ENCODE results near the gene AKAP6. TPM values are rescaled to one million over a fixed set of nuclear protein-coding genes. Genes with fewer than 3 reads are reported as not detected.

Gene AKAP6
- total RNA-seq, 1 donor from 2014 or later = 0.64 TPM

DNA sequence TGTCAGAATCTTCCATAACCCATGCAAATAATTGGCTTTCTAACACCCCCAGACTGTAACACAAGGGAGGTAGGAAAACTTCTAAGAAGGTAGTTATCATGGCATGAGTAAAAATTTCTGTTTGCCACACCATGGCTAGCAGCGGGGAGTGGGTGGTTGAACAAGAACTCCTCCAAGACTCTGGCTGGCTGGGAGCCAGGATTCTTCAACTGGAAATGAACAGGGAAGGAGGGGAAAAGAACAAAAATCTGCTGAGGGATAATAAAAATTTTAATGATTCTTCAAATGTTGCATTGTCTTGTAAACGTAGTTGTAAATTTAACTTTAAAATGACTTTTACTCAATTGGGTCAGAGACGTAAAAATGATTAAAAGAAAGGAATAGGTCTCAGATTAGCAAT is 78.9 kb downstream of the AKAP6 start:
- DNase-seq (ENCODE audit: low read depth in 2 of 2) = no peak

DNA sequence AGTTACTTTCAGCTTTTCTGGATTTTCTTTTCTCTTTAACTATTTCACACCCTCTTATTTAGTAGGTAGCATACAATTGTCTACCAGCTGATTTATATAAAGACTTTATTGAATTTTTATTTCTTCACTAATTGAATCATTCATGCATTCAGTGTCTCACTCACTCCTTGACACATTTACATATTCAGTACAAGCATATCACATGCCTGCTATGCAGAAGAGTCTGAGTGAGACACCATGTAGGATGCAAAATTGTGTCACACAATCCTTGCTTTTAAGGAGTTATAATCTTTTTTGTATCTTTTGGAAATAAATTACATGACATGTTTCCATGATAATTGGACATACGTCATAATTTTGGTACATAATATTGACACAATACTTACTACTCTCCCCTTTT is 83.0 kb downstream of the AKAP6 start:
- DNase-seq (ENCODE audit: low read depth in 2 of 2) = no peak

DNA sequence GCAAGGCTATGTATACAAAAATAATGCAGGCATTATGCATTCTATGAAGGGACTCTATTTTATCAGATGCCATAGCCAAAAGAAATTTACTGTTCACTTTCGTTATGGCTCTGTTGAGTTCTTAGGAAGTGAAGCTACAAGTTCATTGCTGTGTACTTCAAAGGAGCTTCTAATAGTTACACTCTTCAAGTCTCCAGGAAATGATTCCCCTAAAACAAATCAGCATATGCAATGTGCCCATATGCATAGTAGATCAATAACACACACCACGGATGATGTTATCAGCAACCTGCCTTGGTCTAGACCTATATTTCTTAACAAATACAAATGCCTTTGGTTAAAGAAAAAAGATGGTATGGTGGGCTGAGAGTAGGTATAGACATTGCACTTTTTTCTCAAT is 83.4 kb downstream of the AKAP6 start:
- DNase-seq (ENCODE audit: low read depth in 2 of 2) = no peak

DNA sequence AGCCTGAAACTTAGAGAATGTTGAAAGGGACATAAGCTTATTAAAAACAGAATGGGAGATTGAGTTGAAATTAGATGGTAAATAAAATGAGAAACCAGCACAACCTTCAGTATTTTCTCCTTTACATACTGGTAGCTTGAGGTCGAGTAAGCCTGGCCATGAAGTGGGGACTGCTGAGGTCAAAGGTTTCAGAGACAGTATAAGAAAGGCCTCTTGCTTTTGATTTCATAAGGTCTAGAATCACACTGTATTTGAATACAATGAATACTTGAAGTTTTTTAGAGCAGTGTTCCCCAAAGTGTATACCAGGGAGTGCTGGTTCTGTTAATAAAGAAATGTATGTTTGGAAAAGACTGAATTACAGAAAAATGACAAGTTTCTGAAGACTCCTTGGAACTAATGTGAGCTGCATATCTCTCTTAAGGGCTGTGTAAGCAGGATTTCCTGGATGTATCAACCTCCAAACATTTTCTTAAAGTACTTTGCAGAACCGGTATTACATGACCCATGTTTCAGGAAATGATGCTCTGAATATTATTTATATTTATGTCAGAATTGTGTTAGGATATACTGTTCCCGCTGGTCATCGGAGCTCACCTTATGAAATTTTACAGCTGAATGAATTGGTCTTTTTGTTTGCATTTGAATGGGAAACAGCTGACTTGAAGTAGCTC is 85.0 kb downstream of the AKAP6 start:
- DNase-seq (ENCODE audit: low read depth in 2 of 2) = peak in 1 of 2 donors; percentile 32

DNA sequence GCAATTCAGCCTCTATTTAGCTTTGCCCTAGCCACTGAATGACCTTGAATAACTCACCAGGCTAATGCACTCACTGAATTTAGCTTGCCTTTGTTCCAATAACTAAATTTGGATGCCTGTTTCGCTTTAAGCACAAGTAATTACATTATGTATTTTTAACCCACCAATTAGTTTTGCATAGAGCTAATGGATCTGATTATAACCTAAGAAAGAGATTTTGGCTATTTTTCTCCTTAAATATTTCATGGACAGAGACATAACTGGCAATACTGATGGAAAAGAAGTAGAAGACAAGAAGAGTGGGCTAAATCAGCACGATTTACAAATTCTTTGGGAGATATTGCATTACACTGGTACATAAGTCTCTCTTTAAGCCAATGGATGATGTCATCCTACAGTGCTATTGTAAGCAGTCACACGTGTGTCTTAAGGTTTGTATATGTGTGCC is 85.7 kb downstream of the AKAP6 start:
- DNase-seq (ENCODE audit: low read depth in 2 of 2) = peak in 1 of 2 donors; percentile 18

DNA sequence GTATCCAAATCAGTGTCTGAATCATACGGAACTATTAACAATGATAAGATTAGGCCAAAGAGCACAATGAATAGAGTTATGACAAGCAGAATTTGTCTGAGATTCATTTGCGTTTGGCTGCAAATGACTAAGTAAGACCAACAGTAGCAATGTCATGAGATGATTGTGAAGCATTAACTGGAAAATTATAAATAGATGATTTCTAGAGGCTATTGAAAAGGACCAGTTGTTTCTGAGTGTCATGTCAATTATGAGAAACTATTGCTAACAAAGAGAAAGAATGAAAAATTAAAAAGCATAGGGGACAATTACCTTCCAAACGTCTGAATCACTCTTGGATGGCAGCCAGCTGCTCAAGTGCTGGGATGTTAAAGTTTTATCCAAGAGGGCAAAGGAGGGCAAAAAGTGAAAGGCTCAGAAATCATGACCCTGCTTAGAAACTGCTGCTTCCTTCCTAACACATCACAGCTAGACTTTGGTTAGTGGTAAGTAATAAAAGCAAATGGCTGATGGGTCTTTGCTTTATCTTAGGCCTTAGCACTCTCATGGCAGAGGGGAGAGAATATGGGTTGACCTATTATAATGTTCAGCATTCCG is 89.0 kb downstream of the AKAP6 start:
- peak; percentile 4 to 75 for DNase-seq (ENCODE audit: low read depth in 2 of 2)

DNA sequence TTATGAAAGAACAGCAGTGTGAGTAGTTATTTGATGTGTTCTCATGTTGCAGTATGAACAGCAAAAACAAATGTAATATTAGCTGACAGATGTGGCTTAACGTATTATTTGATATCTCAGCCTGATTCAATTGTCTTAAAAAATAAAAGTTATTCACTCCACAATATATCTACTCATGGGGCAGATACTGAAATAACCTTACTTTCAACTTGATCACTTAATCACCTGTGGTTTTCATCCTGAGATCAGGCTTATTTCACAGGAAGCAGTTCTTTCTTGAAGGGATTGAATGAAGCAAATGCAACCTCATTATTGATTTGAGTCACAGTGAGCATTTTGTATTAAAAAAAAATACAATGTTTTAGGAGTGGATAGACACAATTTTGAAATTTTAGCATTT is 90.3 kb downstream of the AKAP6 start:
- no peak for DNase-seq (ENCODE audit: low read depth in 2 of 2)

DNA sequence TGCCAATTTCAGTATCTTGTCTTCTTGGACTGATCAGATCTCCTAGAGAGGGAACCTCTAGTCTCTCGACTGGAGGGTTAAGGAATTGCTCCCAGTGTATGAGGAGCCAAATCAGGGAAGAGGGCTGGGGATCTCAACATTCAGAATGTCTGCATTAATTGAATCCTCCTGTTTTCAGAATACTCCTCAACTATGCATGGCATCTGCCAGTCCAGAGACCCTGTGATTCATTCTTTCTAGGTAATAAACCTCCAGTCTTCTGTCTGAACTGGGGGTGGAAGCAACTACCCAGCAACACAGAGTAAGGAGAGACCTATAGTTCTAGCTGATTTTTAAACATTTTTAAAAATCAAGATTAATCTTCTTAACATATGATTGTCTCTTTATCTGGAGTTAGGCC is 92.7 kb downstream of the AKAP6 start:
- no peak for DNase-seq (ENCODE audit: low read depth in 2 of 2)

DNA sequence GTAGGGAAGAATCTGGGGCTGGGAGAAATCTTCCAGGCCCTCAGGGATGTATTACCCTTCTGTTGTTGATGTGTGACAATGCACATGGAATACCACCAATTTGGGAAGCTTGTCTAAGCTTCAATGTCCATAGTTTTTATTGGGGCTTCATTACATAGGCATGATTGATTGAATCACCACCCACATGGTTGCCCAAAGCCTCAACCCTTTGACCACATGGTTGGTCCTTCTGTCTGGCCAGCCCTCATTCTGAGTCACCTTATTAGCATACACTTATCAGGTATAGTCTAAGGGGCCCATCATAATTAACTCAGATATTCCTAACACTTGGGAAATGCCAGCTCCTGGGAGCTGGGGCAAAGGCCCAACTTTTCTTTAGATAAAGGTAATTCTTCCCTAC is 93.3 kb downstream of the AKAP6 start:
- DNase-seq (ENCODE audit: low read depth in 2 of 2) = no peak

DNA sequence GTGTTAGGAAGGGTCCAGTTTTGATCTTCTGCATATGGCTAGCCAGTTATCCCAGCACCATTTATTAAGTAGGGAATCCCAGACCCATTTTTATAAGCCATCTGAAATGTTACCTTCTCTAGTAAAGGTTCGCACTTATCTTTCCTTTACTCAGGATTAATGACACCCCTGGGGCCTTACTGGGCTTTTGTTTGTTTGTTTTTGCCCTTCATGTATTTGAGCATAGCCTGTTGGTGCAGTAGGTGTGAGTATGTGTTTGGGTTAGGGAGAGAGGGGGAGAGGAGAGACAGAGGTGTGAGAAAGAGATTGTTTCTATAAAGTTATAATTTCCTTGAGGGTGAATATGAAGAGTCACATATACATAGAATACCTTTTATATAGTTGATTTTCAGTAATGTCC is 96.9 kb downstream of the AKAP6 start:
- no peak for DNase-seq (ENCODE audit: low read depth in 2 of 2)

DNA sequence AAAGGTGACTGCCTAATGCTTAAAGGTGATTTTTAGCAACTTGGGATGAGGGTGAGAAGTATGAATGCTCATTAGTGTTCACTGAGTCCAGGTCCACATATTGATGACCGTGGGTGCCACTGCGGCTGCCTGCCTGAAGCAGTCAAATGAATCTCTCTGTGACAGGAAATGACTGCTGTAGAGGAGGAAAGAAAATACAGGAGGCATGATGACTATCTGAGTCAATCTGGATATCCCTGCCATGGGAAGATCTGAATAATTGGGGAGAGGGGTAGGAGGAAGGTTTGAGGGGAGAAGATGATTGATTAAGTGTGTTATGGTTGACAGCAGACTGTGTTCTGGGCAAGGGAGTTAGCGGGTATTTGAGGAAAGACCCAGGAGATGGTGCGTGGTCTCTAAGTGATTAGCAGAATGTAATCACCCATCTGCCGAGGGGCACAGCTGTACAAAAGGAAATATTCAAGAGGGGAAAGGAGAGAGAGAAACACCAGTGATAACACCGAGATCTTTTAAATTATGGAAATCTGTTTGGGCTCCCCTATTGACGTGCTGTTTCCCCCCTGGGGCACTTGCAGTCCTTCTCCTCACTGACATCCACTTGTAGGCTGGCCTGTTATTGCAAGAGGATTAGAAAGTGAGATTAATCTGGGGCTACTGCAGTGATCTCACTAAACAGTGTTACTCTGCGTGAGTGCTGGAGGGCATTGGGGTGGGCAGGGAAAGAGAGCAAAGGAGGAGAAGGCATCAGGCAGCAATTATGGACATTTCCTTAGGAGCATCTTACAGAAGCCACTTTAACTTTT is 97.7 kb downstream of the AKAP6 start:
- peak in 1 of 2 donors; percentile 7 for DNase-seq (ENCODE audit: low read depth in 2 of 2)

DNA sequence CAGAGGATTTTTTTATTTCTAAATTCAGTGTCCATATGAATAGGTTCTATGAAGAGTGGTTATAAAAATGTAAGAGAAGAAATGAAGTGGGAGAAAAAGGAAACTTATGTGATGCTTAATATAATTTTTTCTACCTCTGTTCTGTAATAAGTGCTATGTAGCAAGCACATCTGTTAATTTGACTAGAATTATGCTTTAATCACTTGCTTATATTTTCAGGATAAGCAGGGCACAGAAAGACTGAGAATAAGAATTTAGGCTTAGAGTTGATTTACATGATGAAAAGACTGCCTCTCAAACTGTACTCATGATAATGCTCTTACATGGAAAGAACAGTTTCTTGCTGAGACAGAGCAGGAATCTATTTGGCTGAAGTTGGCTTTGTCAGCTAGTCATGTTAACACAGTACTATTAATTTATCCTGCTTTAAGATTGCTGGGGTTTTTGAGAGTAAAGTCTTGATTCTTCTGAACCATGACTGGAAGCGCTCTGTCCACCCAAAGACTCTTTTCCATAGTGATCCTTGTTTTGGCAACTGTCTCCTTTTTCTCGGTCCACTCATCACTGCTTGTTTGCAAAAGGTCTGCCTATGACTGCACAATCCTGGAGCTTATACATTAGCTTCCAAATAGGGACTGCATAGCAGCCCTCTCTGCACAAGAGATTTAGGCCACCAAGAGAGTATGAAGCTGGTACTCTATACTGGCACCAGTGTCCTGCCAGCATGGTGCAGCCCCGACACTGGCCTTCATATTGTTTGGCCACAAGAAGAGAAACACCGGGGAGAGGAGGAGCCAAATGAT is 98.8 kb downstream of the AKAP6 start:
- no peak for DNase-seq (ENCODE audit: low read depth in 2 of 2)

DNA sequence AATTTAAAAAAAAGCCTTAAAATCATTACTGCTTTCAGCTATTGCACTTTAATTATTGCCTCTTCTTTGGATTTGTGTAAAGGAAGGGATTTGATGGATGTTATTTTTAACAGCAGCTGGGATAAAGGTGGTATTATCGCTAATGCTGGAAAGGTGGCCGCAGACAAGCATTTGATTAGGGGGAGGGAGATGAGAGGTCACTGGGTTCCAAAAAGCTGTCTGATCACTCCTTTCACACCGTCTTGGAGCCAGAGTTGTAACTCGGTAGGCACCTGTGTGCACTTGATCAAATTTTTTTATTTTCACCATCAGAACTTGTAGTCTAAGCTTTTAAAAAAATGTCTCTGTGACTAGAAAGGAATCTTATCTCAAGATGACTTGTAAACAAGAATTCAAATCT is 99.8 kb downstream of the AKAP6 start:
- no peak for DNase-seq (ENCODE audit: low read depth in 2 of 2)

DNA sequence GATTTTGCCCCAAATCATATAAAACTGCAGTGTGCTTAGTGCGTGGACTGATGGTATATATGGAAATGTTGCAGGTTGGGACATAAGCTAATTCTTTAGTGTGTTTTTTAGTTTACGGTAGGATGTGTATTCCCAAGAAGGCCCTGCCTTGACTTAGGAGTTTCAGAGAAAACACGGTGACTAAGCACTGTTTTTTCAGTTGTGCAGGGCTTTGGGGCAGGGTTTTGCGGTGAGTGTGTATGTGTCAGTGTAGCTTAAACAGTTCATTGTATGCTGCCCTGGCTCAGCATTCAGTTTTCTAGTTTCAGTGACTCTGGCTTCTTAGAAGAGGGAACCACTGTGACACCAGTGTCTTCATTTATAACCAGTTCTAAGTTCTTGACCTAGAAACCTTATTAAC is 101.2 kb downstream of the AKAP6 start:
- DNase-seq (ENCODE audit: low read depth in 2 of 2) = no peak

DNA sequence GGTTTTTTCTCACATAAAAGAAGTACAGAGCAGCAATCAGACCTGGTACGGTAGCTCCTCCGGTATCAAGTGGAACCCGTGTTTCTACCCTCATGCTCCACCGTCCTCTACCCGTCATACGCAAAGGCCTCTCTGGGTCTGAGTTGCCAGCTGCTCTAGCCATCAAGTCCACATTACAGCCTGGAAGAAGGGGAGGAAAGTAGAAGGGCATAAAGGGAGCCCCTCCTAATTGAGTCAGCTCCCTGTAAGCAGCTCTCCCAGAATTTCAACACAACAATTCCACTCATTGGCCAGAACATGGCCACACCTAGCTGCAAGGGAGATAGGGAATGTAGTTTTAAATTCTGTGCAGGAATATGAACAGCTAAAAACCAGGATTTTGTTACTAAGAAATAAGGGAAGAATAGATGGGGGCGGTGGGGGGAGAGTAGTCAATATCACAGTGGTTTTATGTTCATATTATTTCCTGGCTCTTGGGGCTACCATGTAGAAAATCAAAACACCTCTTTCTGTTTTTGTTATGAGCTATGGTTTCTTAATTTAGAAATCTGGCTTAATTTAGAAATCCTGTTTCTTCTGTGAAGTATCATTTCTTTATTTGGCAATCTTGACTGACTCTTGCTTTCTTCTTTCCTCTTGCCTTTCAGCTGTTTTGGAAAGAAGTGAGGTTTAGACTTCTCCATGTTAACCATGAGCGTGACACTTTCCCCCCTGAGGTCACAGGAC is 103.9 kb downstream of the AKAP6 start:
- no peak for DNase-seq (ENCODE audit: low read depth in 2 of 2)

DNA sequence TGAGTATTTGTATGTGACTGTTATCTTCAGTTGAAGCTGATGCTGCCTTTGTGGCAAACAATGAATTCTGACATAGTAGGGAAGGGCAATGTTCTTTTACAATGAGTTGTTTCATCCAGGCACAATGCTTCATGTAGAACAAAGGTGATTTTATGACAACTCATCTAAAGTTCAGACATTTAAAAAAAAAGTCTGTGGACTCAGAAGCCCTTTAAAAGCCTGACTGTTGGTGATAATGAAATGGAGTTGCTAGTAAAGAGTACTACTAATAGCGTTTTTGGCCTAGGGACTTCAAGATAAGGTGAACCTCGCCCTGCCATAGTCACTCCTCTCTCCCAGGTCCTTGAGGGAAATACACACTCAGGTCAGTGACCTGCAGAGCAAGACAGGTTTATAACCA is 105.1 kb downstream of the AKAP6 start:
- DNase-seq (ENCODE audit: low read depth in 2 of 2) = no peak

DNA sequence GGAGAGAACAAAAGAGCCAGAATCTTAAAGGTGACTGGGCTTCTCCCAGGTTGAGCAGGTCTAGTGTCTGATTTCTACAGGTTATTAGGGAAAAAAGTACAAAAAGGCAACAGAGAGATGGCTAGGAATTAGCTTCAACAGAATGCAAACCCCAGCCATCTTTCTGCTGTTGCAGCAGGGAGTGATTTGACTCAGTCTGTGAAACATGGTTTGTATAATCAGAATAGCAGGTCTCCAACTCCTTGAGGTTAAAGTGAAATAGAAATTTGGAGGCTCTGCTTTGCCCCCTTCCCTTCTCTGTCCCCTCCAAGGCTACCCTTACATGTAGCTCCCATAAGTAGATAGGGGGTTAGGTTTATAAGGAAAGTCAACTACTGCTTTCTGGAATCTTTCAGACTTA is 105.8 kb downstream of the AKAP6 start:
- no peak for DNase-seq (ENCODE audit: low read depth in 2 of 2)

DNA sequence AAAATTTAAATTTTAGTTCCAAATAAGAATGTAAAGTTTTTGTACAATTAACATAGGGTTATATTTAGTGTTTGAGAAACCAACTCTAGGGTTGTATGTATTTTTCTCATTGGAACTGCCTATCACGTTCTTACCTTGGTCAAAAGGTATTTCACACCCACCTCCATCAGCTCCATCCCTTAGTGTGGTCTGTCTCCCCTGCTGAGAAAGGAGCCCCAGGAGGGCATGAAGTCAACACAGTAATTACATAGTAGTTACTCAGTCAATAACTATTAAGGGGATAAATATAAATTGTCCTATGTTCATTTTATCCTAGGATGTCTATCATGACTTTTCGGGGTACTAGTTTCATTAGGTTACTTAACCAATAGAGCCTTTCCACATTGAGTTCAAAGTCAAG is 106.3 kb downstream of the AKAP6 start:
- no peak for DNase-seq (ENCODE audit: low read depth in 2 of 2)

DNA sequence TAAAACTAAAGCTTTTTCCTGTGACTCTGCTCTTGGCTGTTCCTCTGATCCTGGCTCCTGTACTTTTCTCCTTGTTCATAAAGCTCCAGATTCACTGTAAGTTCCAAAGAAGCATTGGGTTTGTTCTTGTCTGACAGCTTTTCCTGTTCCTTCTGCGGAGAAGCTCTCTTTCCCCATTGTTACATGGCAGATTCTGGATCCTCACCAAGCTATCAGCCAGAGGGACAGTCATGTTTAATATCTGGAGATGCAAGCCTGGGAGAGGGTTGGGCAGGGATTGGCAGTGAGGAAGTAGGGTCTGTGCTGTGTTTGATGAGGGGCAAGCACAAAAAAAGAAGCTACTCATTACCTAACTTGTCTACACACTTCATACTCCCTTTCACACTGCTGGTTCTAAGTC is 107.9 kb downstream of the AKAP6 start:
- no peak for DNase-seq (ENCODE audit: low read depth in 2 of 2)

DNA sequence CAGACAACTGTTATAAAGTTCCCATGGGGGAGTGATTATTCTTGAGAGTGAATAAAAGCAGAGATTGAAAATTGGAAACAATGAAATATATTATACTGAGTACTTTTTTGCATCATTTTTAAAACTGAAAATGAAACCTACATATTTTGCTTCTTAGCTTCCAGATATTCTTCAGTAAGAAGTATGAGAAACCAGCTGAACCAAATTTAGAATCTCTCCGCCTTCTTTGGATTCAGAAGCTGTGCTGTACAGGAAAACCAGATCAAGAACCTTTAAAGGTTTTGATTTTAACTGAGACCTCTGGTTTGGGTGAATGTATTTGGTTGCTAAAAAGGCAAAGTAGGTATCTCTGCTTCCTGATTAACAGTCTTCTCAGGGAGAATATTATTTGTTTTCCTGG is 109.4 kb downstream of the AKAP6 start:
- DNase-seq (ENCODE audit: low read depth in 2 of 2) = no peak
